ENCODE data around the gene NAA35. TPM values are rescaled to one million over a fixed set of nuclear protein-coding genes. Genes with fewer than 3 reads are reported as not detected.
A peak's percentile ranks its signal among the peaks of the same experiment; 100 is the strongest.

Gene NAA35
- total RNA-seq, 2 experiments from 2014 or later, result 9.5 to 20.2 TPM

DNA sequence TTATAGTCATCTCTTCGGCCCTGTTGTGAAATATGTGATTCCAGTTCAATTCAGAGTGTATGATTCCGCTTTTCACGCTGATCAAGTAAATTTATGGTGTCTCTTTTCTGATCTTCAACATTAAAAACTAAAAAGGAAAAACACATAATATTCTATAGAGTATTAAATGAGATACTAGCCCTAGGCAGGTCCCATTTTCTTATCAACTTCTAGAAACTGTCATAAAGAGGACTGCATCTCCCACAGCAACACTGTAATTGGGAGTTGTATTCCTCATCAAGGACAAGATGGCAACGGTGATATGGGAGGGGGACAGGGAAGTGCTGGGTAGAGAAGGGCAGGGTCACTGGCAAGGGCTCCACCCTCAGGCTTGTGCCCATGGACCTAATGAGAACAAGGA, 86.8 kb downstream of the NAA35 start:
- H3K36me3 ChIP-seq (ENCODE audit: insufficient read depth, low read length), result peaks cover 4% of the 10 kb centered on the region; the same call in 1 of the 2 replicates
- H3K27ac ChIP-seq (ENCODE audit: low read depth, low read length, poor library complexity, severe bottlenecking), result no peak overlapping the region
- CTCF ChIA-PET (ENCODE audit: unreplicated experiment), result no interaction called here
- no peak overlapping the region for H2AFZ ChIP-seq (ENCODE audit: low read length)
- TF ChIP-seq, protein P1, sequence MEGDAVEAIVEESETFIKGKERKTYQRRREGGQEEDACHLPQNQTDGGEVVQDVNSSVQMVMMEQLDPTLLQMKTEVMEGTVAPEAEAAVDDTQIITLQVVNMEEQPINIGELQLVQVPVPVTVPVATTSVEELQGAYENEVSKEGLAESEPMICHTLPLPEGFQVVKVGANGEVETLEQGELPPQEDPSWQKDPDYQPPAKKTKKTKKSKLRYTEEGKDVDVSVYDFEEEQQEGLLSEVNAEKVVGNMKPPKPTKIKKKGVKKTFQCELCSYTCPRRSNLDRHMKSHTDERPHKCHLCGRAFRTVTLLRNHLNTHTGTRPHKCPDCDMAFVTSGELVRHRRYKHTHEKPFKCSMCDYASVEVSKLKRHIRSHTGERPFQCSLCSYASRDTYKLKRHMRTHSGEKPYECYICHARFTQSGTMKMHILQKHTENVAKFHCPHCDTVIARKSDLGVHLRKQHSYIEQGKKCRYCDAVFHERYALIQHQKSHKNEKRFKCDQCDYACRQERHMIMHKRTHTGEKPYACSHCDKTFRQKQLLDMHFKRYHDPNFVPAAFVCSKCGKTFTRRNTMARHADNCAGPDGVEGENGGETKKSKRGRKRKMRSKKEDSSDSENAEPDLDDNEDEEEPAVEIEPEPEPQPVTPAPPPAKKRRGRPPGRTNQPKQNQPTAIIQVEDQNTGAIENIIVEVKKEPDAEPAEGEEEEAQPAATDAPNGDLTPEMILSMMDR (conservative IDR thresholded peaks at IDR 0.05; ENCODE audit: low read length), result no peak
- TF ChIP-seq EZH2phosphoT487 (IDR thresholded peaks at IDR 0.05; ENCODE audit: borderline replicate concordance, low read depth, low read length), result no peak
- H3K4me3 ChIP-seq (ENCODE audit: low read depth, low read length, poor library complexity, severe bottlenecking), result no peak overlapping the region
- intact Hi-C loops (cut with micrococcal nuclease; ENCODE audit: unreplicated experiment), result no loop called here
- BruUV-seq (replicated peaks), result no TSS peak
- H3K9me2 ChIP-seq (ENCODE audit: insufficient read depth, low read length), result no peaks in the 10 kb centered on the region
- H3K9me3 ChIP-seq (ENCODE audit: low read length), result no peaks in the 10 kb centered on the region
- DNase-seq (ENCODE audit: low spot score), result no peak
- POLR2A ChIA-PET, result no interaction called here
- no peaks in the 10 kb centered on the region for H3K79me2 ChIP-seq (ENCODE audit: insufficient read depth, low read depth, low read length)
- H3K4me1 ChIP-seq (ENCODE audit: insufficient read depth, low read length, poor library complexity, severe bottlenecking), result no peaks in the 10 kb centered on the region
- no peak overlapping the region for H3K4me2 ChIP-seq (ENCODE audit: low read length)
- H4K20me1 ChIP-seq (ENCODE audit: insufficient read depth, low read length), result no peaks in the 10 kb centered on the region

DNA sequence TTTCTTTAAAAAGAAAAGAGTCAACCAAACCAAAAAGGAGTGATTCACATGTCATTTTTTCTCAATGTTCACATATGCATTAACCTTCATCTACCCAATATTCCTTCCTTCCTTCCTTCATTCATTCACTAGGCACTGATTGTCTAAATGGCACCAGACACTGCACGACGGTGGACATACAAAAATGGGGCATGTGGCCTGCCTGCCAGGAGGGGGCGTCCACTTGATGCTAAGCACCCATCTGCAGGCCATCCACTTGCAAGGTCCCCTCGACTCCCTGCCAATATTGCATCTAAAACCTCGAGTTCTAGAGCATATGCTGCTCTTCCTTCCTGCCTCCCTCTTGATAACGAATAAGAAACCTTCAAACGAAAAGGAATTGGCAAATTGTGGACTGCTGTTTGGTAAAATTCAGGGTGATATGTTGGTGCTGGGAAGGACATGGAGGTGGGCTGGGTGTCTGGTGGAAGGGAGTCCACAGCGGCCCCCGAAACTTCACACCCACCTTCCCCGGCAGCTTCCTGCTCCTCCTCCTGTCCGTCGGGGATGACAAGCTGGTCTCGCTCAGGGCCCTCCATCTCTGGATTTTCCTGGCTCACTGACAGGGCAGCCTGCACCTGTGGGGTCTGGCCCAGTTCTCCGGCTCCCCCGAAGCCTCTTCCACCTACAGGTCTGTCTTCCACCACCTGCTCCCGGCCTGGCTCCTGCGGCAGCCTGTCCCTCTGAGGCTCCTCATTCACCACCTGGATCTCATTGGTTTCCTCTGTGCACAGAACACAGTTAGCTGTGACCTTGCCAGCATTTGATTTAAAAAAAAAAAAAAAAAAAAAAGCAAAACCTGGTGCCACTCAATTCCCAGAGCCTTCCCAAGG, 94.2 kb downstream of the NAA35 start:
- CTCF ChIA-PET (ENCODE audit: unreplicated experiment), result no interaction called here
- no peaks in the 10 kb centered on the region for H3K36me3 ChIP-seq (ENCODE audit: insufficient read depth, low read length)
- no peak overlapping the region for H2AFZ ChIP-seq (ENCODE audit: low read length)
- H3K27ac ChIP-seq (ENCODE audit: low read depth, low read length, poor library complexity, severe bottlenecking), result no peak overlapping the region
- no peaks in the 10 kb centered on the region for H3K9me3 ChIP-seq (ENCODE audit: low read length)
- no TSS peak for BruUV-seq (replicated peaks)
- POLR2A ChIA-PET, result interaction anchor here (0.6 to 0.7 kb wide), 3 partner anchors 34 to 1672 kb away, joined by 3 to 5 read pairs (median 4); no protein-coding TSS in a partner anchor
- TF ChIP-seq, protein P1 (conservative IDR thresholded peaks at IDR 0.05; ENCODE audit: low read length), result peak; percentile 68
- no peak for TF ChIP-seq EZH2phosphoT487 (IDR thresholded peaks at IDR 0.05; ENCODE audit: borderline replicate concordance, low read depth, low read length)
- intact Hi-C loops (cut with micrococcal nuclease; ENCODE audit: unreplicated experiment), result no loop called here
- H3K79me2 ChIP-seq (ENCODE audit: insufficient read depth, low read depth, low read length), result no peaks in the 10 kb centered on the region
- H3K4me2 ChIP-seq (ENCODE audit: low read length), result no peak overlapping the region
- H3K4me1 ChIP-seq (ENCODE audit: insufficient read depth, low read length, poor library complexity, severe bottlenecking), result no peaks in the 10 kb centered on the region
- DNase-seq (ENCODE audit: low spot score), result peak; percentile 12
- H4K20me1 ChIP-seq (ENCODE audit: insufficient read depth, low read length), result no peaks in the 10 kb centered on the region
- H3K4me3 ChIP-seq (ENCODE audit: low read depth, low read length, poor library complexity, severe bottlenecking), result no peak overlapping the region
- no peaks in the 10 kb centered on the region for H3K9me2 ChIP-seq (ENCODE audit: insufficient read depth, low read length)

Measured in OCI-LY7 (cell line).